Measurements from ENCODE around the gene LENEP.

Gene LENEP

DNA sequence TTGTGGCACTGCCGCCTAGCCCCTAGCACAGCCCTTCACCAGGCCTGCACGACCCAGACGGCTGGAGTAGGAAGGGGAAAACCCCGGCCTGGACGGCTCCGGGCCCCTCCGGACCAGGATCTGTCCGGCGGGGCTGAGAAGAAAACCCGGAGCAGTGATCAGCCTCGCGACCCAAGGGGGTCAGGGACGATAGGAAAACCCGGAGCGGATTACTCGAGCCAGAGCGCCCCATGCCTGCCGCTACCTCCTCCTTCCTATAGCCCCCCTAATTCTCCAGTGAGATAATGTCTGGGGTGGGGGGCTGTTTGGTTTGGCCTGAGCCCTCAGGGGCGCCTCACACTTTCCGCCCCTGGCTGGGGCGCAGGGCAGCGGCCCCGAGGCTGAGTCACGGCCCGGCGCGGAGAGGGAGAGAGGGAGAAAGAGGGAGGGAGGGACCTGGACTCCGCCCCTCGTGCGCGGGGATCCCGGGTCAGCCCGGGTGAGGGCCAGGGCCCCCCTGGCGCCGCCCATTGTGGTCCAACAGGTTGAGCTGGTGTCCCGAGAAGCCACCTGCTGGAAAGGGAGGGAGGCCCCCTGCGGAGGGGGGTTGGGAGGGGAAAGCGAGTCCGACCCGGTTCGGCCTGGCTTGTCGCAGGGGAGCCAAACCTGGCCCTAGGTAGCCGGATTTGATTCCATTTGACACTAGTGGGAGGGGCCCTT, 7.5 kb downstream of the LENEP start:
- no peaks in the 10 kb centered on the region for H3K36me3 ChIP-seq (replicated peaks; ENCODE audit: insufficient read depth, low read length)
- H3K4me1 ChIP-seq (ENCODE audit: low read length) = peaks cover 18% of the 10 kb centered on the region
- H3F3A ChIP-seq (ENCODE audit: insufficient read depth, low read length) = peaks cover 61% of the 10 kb centered on the region
- H3K27ac ChIP-seq (ENCODE audit: low read length) = peak overlapping the region; percentile 95
- peak; percentile 95 for DNase-seq
- H4K20me1 ChIP-seq (ENCODE audit: insufficient read depth, low read length) = no peaks in the 10 kb centered on the region
- peak overlapping the region; percentile 90 for H3K4me2 ChIP-seq (ENCODE audit: low read depth, low read length)
- H3K4me3 ChIP-seq (ENCODE audit: low read length) = peak overlapping the region; percentile 77
- TF ChIP-seq EZH2phosphoT487 (IDR thresholded peaks at IDR 0.05; ENCODE audit: low read length) (no peak), EZH2 (optimal IDR thresholded peaks at IDR 0.05; ENCODE audit: low read depth, low read length) (no peak)
- TF ChIP-seq, protein P1, sequence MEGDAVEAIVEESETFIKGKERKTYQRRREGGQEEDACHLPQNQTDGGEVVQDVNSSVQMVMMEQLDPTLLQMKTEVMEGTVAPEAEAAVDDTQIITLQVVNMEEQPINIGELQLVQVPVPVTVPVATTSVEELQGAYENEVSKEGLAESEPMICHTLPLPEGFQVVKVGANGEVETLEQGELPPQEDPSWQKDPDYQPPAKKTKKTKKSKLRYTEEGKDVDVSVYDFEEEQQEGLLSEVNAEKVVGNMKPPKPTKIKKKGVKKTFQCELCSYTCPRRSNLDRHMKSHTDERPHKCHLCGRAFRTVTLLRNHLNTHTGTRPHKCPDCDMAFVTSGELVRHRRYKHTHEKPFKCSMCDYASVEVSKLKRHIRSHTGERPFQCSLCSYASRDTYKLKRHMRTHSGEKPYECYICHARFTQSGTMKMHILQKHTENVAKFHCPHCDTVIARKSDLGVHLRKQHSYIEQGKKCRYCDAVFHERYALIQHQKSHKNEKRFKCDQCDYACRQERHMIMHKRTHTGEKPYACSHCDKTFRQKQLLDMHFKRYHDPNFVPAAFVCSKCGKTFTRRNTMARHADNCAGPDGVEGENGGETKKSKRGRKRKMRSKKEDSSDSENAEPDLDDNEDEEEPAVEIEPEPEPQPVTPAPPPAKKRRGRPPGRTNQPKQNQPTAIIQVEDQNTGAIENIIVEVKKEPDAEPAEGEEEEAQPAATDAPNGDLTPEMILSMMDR (IDR thresholded peaks at IDR 0.05; ENCODE audit: low read length) = no peak
- H3K9ac ChIP-seq (ENCODE audit: low read length) = peak overlapping the region; percentile 93
- no peaks in the 10 kb centered on the region for H3K27me3 ChIP-seq (replicated peaks; ENCODE audit: insufficient read depth, low read length)
- H3K9me2 ChIP-seq (replicated peaks; ENCODE audit: insufficient read depth, low read length) = no peaks in the 10 kb centered on the region
- peaks cover 33% of the 10 kb centered on the region for H3K79me2 ChIP-seq (ENCODE audit: low read length)
- no peaks in the 10 kb centered on the region for H3K9me3 ChIP-seq (replicated peaks; ENCODE audit: insufficient read depth, low read length)
- peak overlapping the region; percentile 78 for H2AFZ ChIP-seq (ENCODE audit: low read length)

DNA sequence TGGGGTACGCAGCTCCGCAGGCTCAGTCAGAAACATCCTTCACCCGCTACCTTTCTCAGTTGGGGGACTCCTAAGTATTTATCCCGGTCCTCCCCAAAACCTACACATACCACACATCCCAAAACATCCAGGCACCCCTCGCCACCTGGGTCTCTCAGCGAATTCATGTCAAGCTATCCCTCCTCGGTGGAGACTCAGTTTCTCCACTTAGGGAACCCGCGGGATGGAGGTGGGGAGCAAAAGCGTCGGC, 8.0 kb downstream of the LENEP start:
- Histone ChIP-seq H3K4me3 (ENCODE audit: low read length) (peak overlapping the region; percentile 77), H4K20me1 (ENCODE audit: insufficient read depth, low read length) (no peaks in the 10 kb centered on the region), H2AFZ (ENCODE audit: low read length) (peak overlapping the region; percentile 78), H3K9me2 (replicated peaks; ENCODE audit: insufficient read depth, low read length) (no peaks in the 10 kb centered on the region), H3K4me1 (ENCODE audit: low read length) (peaks cover 22% of the 10 kb centered on the region), H3K79me2 (ENCODE audit: low read length) (peaks cover 38% of the 10 kb centered on the region), H3K27me3 (replicated peaks; ENCODE audit: insufficient read depth, low read length) (no peaks in the 10 kb centered on the region), H3K27ac (ENCODE audit: low read length) (peak overlapping the region; percentile 95), H3K4me2 (ENCODE audit: low read depth, low read length) (peak overlapping the region; percentile 90), H3F3A (ENCODE audit: insufficient read depth, low read length) (peaks cover 61% of the 10 kb centered on the region), H3K9ac (ENCODE audit: low read length) (peak overlapping the region; percentile 93), H3K36me3 (replicated peaks; ENCODE audit: insufficient read depth, low read length) (no peaks in the 10 kb centered on the region), H3K9me3 (replicated peaks; ENCODE audit: insufficient read depth, low read length) (no peaks in the 10 kb centered on the region)
- TF ChIP-seq, protein P1 (IDR thresholded peaks at IDR 0.05; ENCODE audit: low read length) = no peak
- TF ChIP-seq EZH2 (optimal IDR thresholded peaks at IDR 0.05; ENCODE audit: low read depth, low read length) (no peak), EZH2phosphoT487 (IDR thresholded peaks at IDR 0.05; ENCODE audit: low read length) (no peak)
- DNase-seq = no peak

DNA sequence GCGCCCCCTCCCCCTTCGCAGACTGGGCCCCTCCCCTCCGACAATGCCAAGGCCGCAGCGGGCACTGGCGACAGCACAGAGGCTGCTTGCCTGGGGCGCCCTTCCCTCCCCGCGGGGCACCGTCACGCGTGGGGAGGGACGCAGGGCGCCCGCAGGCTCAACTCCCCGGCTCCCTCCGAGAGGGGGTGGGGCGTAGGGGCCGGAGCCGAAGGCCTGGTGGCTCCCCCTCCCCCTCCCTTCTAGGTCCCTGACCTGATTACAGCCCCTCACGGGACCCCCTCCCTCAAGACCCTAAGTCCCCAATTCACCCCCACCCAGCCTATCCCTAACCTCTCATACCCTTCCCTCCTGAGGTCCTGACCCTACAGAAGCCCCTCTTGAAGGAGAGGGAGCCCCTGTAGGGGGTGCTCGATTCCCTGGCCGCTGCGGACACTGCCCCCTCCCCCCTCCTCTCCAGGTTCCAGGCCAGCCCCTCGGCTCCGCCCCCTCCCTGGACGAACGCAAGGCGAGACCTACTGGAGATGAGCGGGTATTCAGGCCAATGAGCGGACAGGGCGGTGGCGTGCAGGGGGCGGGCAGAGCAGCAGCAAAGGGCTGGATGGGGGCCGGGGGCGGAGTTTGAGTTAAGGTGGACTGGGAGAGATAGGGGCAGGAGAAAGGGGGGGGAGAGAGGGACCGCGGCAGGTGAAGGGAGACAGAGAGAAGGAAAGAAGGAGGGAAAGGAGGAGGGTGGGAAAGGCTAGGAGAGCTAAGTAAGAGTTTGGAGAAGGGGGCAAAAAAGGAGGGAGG, 8.5 kb downstream of the LENEP start:
- Histone ChIP-seq H3K9me3 (replicated peaks; ENCODE audit: insufficient read depth, low read length) (no peaks in the 10 kb centered on the region), H3K36me3 (replicated peaks; ENCODE audit: insufficient read depth, low read length) (no peaks in the 10 kb centered on the region), H3K9ac (ENCODE audit: low read length) (peak overlapping the region; percentile 93), H3K79me2 (ENCODE audit: low read length) (peaks cover 43% of the 10 kb centered on the region), H3K4me2 (ENCODE audit: low read depth, low read length) (peak overlapping the region; percentile 90), H3K4me1 (ENCODE audit: low read length) (peaks cover 24% of the 10 kb centered on the region), H3K27me3 (replicated peaks; ENCODE audit: insufficient read depth, low read length) (no peaks in the 10 kb centered on the region), H3K4me3 (ENCODE audit: low read length) (peak overlapping the region; percentile 77), H3K27ac (ENCODE audit: low read length) (peak overlapping the region; percentile 95), H4K20me1 (ENCODE audit: insufficient read depth, low read length) (no peaks in the 10 kb centered on the region), H3K9me2 (replicated peaks; ENCODE audit: insufficient read depth, low read length) (no peaks in the 10 kb centered on the region), H3F3A (ENCODE audit: insufficient read depth, low read length) (peaks cover 62% of the 10 kb centered on the region), H2AFZ (ENCODE audit: low read length) (peak overlapping the region; percentile 78)
- DNase-seq = peak; percentile 100
- TF ChIP-seq EZH2 (optimal IDR thresholded peaks at IDR 0.05; ENCODE audit: low read depth, low read length) (no peak), EZH2phosphoT487 (IDR thresholded peaks at IDR 0.05; ENCODE audit: low read length) (no peak)
- TF ChIP-seq, protein P1 (IDR thresholded peaks at IDR 0.05; ENCODE audit: low read length) = peak; percentile 70
